Measurements from ENCODE around the gene LUC7L3. TPM values are rescaled to one million over a fixed set of nuclear protein-coding genes. Genes with fewer than 3 reads are reported as not detected.

Gene LUC7L3, protein sequence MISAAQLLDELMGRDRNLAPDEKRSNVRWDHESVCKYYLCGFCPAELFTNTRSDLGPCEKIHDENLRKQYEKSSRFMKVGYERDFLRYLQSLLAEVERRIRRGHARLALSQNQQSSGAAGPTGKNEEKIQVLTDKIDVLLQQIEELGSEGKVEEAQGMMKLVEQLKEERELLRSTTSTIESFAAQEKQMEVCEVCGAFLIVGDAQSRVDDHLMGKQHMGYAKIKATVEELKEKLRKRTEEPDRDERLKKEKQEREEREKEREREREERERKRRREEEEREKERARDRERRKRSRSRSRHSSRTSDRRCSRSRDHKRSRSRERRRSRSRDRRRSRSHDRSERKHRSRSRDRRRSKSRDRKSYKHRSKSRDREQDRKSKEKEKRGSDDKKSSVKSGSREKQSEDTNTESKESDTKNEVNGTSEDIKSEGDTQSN
- total RNA-seq (ENCODE audit: unreplicated experiment): 222 TPM
- long read RNA-seq, partial matches to known transcripts: 83 of 99 reads
- long read RNA-seq, other reads (novel, unspliced or antisense): 14 of 99 reads

DNA sequence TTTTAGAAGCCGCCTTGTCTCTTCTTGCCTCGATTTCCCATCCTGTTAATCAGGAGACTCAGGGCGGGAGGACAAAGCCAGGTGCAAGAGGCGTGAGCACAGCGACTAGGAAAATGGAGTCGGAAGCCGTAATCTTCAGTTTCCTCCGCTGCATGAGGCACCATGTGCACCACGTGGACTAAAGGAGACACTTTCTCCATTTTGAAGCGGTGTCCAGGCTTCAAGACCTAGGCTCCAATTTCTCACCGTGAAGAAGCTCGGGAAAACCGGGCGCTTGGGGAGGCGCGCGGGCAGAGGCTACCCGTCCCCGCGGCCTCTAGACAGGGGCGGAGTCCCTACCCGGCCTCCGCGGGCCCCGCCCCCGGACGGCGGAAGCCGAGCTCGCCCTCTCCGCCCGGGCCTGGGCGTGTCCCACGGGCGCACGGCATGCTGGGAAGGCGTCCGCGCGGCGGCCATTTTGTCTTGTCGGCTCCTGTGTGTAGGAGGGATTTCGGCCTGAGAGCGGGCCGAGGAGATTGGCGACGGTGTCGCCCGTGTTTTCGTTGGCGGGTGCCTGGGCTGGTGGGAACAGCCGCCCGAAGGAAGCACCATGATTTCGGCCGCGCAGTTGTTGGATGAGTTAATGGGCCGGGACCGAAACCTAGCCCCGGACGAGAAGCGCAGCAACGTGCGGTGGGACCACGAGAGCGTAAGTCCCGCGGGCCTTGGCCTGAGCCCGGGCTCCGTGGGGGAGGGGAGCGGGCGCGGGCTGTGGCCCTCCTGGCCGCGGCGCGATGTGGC lies at the start of gene LUC7L3:
Gene LUC7L3, plus strand, starts transcription at position 460 of the 780 bp plus-strand sequence. Its CDS starts 130 bp downstream, at position 590.
- Mint-ChIP-seq H3K36me3 (ENCODE audit: unreplicated experiment) (no peaks in the 10 kb centered on the region), H3K9me3 (ENCODE audit: unreplicated experiment) (peaks cover 2% of the 10 kb centered on the region), H3K27ac (ENCODE audit: unreplicated experiment) (peak within 1 kb of the TSS; percentile 99), H3K4me3 (ENCODE audit: unreplicated experiment) (peak within 1 kb of the TSS; percentile 91), H3K4me1 (ENCODE audit: low read depth, unreplicated experiment) (peaks cover 13% of the 10 kb centered on the region), H3K27me3 (ENCODE audit: unreplicated experiment) (no peaks in the 10 kb centered on the region)
- DNase-seq: peak; percentile 96
- TF ChIP-seq CTCF (IDR thresholded peaks at IDR 0.05; ENCODE audit: partially characterized antibody, unreplicated experiment): no peak

DNA sequence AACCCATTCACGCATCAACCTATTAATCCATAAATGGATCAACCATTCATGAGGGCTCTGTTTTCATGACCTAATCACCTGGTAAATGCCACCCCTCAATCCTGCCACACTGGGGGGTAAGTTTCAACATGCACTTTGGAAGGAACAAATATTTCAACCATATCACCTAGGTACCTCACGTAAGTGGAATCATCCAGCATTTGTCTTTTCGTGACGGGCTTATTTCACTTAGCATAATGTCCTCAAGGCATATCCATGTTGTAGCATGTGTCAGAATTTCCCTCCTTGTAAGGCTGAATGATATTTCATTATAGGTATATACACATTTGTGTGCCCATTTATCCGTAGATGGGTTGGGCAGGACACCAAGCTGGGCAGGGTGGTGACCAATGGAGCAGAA lies 47.3 kb upstream of the LUC7L3 start:
- Mint-ChIP-seq H3K36me3 (ENCODE audit: unreplicated experiment) (no peaks in the 10 kb centered on the region), H3K9me3 (ENCODE audit: unreplicated experiment) (no peaks in the 10 kb centered on the region)
- DNase-seq: no peak

DNA sequence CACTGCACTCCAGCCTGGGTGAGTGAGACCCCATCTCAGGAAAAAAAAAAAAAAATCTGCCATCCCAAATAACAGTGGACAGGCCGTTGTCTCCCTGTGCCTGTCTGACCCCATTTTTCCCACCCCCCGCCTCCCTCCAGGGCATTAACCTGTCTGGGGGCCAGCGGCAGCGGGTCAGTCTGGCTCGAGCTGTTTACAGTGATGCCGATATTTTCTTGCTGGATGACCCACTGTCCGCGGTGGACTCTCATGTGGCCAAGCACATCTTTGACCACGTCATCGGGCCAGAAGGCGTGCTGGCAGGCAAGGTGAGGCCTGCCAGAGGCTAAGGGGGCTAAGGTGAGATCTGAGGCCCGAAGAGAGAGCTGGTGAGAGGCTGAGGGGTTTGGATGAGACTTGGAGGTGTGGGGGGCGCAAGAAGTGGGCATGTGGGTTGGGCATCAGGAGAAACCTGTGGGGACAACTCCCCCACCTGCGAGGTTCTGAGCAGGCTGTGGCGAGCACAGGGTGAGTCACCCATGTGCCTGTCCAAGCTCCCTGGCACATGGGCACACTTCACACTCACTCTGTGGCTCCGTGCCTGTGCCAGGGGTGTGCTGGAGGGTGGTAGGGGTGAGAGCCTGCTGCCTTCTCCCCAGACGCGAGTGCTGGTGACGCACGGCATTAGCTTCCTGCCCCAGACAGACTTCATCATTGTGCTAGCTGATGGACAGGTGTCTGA lies 46.4 kb upstream of the LUC7L3 start:
- TF ChIP-seq CTCF (IDR thresholded peaks at IDR 0.05; ENCODE audit: partially characterized antibody, unreplicated experiment): no peak
- H3K36me3 Mint-ChIP-seq (ENCODE audit: unreplicated experiment): no peaks in the 10 kb centered on the region
- DNase-seq: no peak
- no peaks in the 10 kb centered on the region for H3K4me1 Mint-ChIP-seq (ENCODE audit: low read depth, unreplicated experiment)
- no peaks in the 10 kb centered on the region for H3K9me3 Mint-ChIP-seq (ENCODE audit: unreplicated experiment)
- H3K27me3 Mint-ChIP-seq (ENCODE audit: unreplicated experiment): peaks cover 11% of the 10 kb centered on the region
- no peak overlapping the region for H3K4me3 Mint-ChIP-seq (ENCODE audit: unreplicated experiment)
- H3K27ac Mint-ChIP-seq (ENCODE audit: unreplicated experiment): no peak overlapping the region

More for the DNA sequence above, 47.3 kb upstream of the LUC7L3 start:
- Mint-ChIP-seq H3K27ac (ENCODE audit: unreplicated experiment) (no peak overlapping the region), H3K4me3 (ENCODE audit: unreplicated experiment) (no peak overlapping the region), H3K27me3 (ENCODE audit: unreplicated experiment) (peaks cover 10% of the 10 kb centered on the region), H3K4me1 (ENCODE audit: low read depth, unreplicated experiment) (no peaks in the 10 kb centered on the region)
- no peak for TF ChIP-seq CTCF (IDR thresholded peaks at IDR 0.05; ENCODE audit: partially characterized antibody, unreplicated experiment)

DNA sequence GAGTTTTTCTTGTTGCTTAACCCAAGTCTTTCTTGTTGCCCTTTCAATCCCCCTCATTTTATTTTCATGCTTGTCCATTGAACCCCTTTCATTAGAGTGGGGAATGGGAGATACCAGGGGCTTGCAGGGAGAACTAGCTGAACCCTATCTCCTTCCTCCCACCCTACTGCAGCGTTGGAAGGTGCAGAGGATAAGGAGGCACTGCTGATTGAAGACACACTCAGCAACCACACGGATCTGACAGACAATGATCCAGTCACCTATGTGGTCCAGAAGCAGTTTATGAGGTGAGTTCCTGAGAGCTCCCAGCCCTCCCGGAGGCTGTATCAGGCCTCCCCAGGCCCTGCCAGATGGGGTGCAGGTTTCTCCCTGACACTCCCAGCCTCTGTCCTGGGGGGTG lies 44.2 kb upstream of the LUC7L3 start:
- Mint-ChIP-seq H3K9me3 (ENCODE audit: unreplicated experiment) (no peaks in the 10 kb centered on the region), H3K4me3 (ENCODE audit: unreplicated experiment) (no peak overlapping the region), H3K27me3 (ENCODE audit: unreplicated experiment) (peaks cover 9% of the 10 kb centered on the region), H3K27ac (ENCODE audit: unreplicated experiment) (no peak overlapping the region), H3K4me1 (ENCODE audit: low read depth, unreplicated experiment) (no peaks in the 10 kb centered on the region), H3K36me3 (ENCODE audit: unreplicated experiment) (peaks cover 3% of the 10 kb centered on the region)
- no peak for DNase-seq
- no peak for TF ChIP-seq CTCF (IDR thresholded peaks at IDR 0.05; ENCODE audit: partially characterized antibody, unreplicated experiment)
